ENCODE results near the gene TRAF3. TPM values are rescaled to one million over a fixed set of nuclear protein-coding genes. Genes with fewer than 3 reads are reported as not detected.

The TRAF3 gene
- total and polyA plus RNA-seq, 10 donors = 11.1 to 61.5 (median 39.1) TPM

- peak overlapping the region in 2 of 8 donors; percentile 50 to 73 for H3K4me3 ChIP-seq
- intact Hi-C loops (cut with DNase I; ENCODE audit: low total_unique reads) = no loop called here
- TF ChIP-seq POLR2AphosphoS5 (IDR thresholded peaks at IDR 0.05) (peak in 2 of 3 donors; percentile 19 to 41), POLR2A (IDR thresholded peaks at IDR 0.05) (no peak), CTCF (IDR thresholded peaks at IDR 0.05 in 8 of 11, conservative IDR thresholded peaks at IDR 0.05 in 3 of 11) (no peak)
- DNase-seq = peak; percentile 71
- H3K9me3 ChIP-seq = no peaks in the 10 kb centered on the region
- H3K4me1 ChIP-seq = peaks cover 13 to 42% (median 34%) of the 10 kb centered on the region in 6 donors
- WGBS, 5 donors = 69 to 80% (median 71%) methylated on average over 27 to 34 of the region's 34 CpGs
- peaks cover 3 to 54% (median 28%) of the 10 kb centered on the region in 7 donors for H3K27me3 ChIP-seq (replicated peaks in 1 of 7)
- peaks cover 0 to 27% (median 5%) of the 10 kb centered on the region in 6 donors for H3K36me3 ChIP-seq
- H3K27ac ChIP-seq = no peak overlapping the region
These were observed 153.7 kb downstream of the TRAF3 start for GRCh38 chr14:102930753-102931579.

DNA sequence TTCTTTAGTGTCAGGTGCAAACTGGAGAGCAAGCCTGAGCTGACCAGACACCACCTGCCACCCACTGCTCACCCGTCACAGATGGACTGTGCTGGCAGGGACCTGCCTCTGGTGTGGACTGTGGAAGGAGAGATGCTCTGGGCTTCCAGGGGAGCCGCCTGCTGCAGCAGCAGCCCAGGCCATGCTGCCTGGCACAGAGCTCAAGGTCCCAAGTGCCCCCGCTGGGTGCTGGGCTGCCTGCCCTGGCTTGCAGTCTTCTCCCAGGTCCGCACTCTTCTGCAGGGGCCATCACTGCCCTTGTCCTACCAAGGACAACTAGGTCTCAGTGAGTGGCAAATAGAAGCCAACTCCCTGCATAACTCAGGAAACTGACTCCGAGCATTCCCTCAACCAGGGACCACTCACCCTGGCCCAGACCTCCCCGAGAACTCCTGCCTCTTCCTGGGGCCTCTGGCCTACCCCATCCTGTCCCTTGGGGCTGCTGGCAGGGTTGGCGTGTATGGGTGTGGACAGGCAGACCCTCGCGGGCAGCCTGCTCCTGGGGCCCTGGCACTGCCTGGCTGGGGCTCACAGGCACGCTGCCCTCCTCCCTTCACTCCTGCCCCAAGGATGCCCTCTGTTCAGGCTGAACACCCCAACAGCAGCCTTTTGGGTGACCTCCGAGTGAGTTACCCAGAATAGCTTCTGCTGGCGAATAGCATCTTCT is 154.5 kb downstream of the TRAF3 start:
- Histone ChIP-seq H3K9me3 (no peaks in the 10 kb centered on the region), H3K4me3 (no peak overlapping the region), H3K27ac (no peak overlapping the region), H3K36me3 (peaks cover 0 to 33% (median 7%) of the 10 kb centered on the region in 6 donors), H3K4me1 (peaks cover 13 to 42% (median 34%) of the 10 kb centered on the region in 6 donors), H3K27me3 (replicated peaks in 1 of 7) (peaks cover 3 to 50% (median 28%) of the 10 kb centered on the region in 7 donors)
- intact Hi-C loops (cut with DNase I; ENCODE audit: low total_unique reads) = no loop called here
- no peak for TF ChIP-seq POLR2A (IDR thresholded peaks at IDR 0.05)
- TF ChIP-seq CTCF (IDR thresholded peaks at IDR 0.05 in 8 of 11, conservative IDR thresholded peaks at IDR 0.05 in 3 of 11) = no peak
- TF ChIP-seq POLR2AphosphoS5 (IDR thresholded peaks at IDR 0.05) = no peak
- 87 to 91% (median 90%) methylated on average over 9 to 12 of the region's 12 CpGs for WGBS, 5 donors
- peak; percentile 70 for DNase-seq

- no peaks in the 10 kb centered on the region for H3K9me3 ChIP-seq
- DNase-seq = peak; percentile 52
- no peak overlapping the region for H3K27ac ChIP-seq
- peaks cover 0 to 42% (median 12%) of the 10 kb centered on the region in 6 donors for H3K36me3 ChIP-seq
- H3K27me3 ChIP-seq (replicated peaks in 1 of 7) = peaks cover 3 to 41% (median 28%) of the 10 kb centered on the region in 7 donors
- peak in 2 of 3 donors; percentile 9 to 37 for TF ChIP-seq POLR2AphosphoS5 (IDR thresholded peaks at IDR 0.05)
- no peak for TF ChIP-seq POLR2A (IDR thresholded peaks at IDR 0.05)
- TF ChIP-seq CTCF (IDR thresholded peaks at IDR 0.05 in 8 of 11, conservative IDR thresholded peaks at IDR 0.05 in 3 of 11) = no peak
- no peak overlapping the region for H3K4me3 ChIP-seq
- 87 to 92% (median 92%) methylated on average over 21 to 26 of the region's 26 CpGs for WGBS, 5 donors
- intact Hi-C loops (cut with DNase I; ENCODE audit: low total_unique reads) = no loop called here
- H3K4me1 ChIP-seq = peaks cover 13 to 39% (median 31%) of the 10 kb centered on the region in 6 donors
These were observed 155.4 kb downstream of the TRAF3 start for GRCh38 chr14:102932484-102933248.

Measured in spleen (tissue), 11 donors.